Panc1 (cell line): ENCODE measurements around the gene FAM237B.

Source experiments
- CTCF ChIP-seq: fragments of 450-650 bp; IDR thresholded peaks from 2 replicates; pipeline ENCODE4 v1.5.1; 2017; ENCODE audit warnings: mild to moderate bottlenecking
- REST ChIP-seq, 2 experiments: IDR thresholded peaks; 2 replicates each; pipeline ENCODE4 v1.6.1; 2011 to 2012; ENCODE audit warnings: low read depth in 2 of 2, control low read depth in 1 of 2, low read length in 1 of 2, mild to moderate bottlenecking in 1 of 2, moderate library complexity in 1 of 2; ENCODE audit not compliant: insufficient read depth in 1 of 2

GRCh38 chr7:90346336-90347125, 25.4 kb upstream of the FAM237B start, which contains the start of gene GTPBP10:
- TF ChIP-seq CTCF (peak; percentile 90), REST (IDR thresholded peaks at IDR 0.05; ENCODE audit: insufficient read depth in 1 of 2, low read depth in 2 of 2, low read length in 1 of 2) (no peak)
